Measurements from ENCODE around the gene SDCCAG8.
A peak's percentile ranks its signal among the peaks of the same experiment; 100 is the strongest.

The SDCCAG8 gene

DNA sequence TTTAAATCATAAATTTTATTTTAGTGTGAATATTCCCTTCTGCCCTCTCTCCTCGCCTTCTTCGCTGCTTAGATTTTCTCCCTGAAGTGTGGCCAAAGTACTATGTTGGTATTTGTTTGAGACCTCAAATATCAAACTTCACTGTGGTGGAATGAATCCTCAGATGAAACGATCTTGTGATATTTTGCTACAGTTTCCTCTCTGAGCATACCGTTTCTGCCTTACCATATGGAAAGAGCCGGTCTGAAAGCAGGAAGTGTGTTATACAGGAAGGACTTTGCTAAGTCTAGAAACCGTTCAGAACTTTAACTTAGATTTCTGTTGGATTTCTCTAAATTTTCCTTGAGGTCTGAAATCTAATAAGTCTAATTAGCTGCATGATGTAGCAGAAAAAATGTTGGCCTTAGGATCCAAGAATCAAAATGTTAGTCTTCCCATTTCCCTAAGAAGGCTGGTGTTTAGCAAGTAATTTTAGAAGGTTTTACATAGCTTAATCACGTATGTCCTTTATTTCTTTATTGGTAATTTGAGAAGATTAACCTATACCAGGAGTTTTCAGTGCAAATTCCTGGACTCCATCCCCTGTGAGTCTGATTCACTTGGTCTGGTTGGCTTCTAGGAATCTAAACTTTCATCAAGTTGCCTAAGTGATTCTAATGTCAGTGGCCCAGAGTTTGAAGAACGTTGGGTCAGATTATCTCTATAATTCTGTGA lies 30.7 kb downstream of the SDCCAG8 start:
- TF ChIP-seq, protein P1, sequence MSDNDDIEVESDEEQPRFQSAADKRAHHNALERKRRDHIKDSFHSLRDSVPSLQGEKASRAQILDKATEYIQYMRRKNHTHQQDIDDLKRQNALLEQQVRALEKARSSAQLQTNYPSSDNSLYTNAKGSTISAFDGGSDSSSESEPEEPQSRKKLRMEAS (IDR thresholded peaks at IDR 0.05; ENCODE audit: low read depth, low read length), result no peak
- TF ChIP-seq POLR2A (IDR thresholded peaks at IDR 0.05; ENCODE audit: extremely low read depth, insufficient read length) (no peak), MYC (IDR thresholded peaks at IDR 0.05; ENCODE audit: low read depth, low read length) (no peak)
- TF ChIP-seq, protein P2, sequence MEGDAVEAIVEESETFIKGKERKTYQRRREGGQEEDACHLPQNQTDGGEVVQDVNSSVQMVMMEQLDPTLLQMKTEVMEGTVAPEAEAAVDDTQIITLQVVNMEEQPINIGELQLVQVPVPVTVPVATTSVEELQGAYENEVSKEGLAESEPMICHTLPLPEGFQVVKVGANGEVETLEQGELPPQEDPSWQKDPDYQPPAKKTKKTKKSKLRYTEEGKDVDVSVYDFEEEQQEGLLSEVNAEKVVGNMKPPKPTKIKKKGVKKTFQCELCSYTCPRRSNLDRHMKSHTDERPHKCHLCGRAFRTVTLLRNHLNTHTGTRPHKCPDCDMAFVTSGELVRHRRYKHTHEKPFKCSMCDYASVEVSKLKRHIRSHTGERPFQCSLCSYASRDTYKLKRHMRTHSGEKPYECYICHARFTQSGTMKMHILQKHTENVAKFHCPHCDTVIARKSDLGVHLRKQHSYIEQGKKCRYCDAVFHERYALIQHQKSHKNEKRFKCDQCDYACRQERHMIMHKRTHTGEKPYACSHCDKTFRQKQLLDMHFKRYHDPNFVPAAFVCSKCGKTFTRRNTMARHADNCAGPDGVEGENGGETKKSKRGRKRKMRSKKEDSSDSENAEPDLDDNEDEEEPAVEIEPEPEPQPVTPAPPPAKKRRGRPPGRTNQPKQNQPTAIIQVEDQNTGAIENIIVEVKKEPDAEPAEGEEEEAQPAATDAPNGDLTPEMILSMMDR (IDR thresholded peaks at IDR 0.05; ENCODE audit: low read depth, low read length), result no peak
- no peak overlapping the region for H3K4me3 ChIP-seq (ENCODE audit: low read depth, low read length)
- DNase-seq (ENCODE audit: low read depth), result peak; percentile 34

DNA sequence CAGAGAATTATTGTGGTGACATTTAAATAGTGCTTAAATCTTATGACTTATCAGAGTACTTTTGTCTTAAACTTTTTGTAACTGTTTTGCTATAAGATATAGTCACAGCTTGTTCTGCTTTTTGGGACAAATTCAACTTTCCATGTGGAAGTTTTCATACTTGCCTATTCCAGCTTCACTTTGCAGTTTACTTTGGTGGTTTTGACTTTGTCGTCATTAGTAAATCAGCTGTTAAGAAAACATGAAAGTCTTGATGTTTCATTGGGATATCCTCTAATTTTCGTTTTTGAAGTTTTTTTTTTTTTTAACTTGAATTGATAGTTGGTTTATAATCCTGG lies 31.3 kb downstream of the SDCCAG8 start:
- no peak for DNase-seq (ENCODE audit: low read depth)
- TF ChIP-seq, protein P2 (IDR thresholded peaks at IDR 0.05; ENCODE audit: low read depth, low read length), result no peak
- TF ChIP-seq POLR2A (IDR thresholded peaks at IDR 0.05; ENCODE audit: extremely low read depth, insufficient read length) (no peak), MYC (IDR thresholded peaks at IDR 0.05; ENCODE audit: low read depth, low read length) (no peak)
- TF ChIP-seq, protein P1 (IDR thresholded peaks at IDR 0.05; ENCODE audit: low read depth, low read length), result no peak
- no peak overlapping the region for H3K4me3 ChIP-seq (ENCODE audit: low read depth, low read length)

DNA sequence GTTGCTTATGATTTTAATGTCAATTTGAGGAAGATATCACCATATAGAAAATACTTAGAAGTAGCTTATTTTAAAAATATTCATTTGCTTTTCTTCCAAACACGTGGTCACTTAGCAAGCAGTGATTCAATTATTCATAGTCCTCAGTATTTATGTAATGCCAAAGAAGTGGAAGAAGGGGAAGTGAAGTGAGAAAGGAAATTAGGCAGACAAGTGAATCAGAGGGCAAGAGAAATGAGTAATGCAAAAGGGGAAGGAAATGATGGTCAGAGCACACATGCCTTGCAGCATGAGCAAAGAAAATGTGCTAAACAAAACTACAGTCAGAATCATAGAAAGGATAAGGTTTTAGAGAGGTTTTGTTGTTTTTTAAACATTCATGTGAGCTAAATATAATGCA lies 31.8 kb downstream of the SDCCAG8 start:
- no peak for TF ChIP-seq POLR2A (IDR thresholded peaks at IDR 0.05; ENCODE audit: extremely low read depth, insufficient read length)
- TF ChIP-seq MYC (IDR thresholded peaks at IDR 0.05; ENCODE audit: low read depth, low read length), result peak; percentile 97
- TF ChIP-seq, protein P1 (IDR thresholded peaks at IDR 0.05; ENCODE audit: low read depth, low read length), result peak; percentile 95
- TF ChIP-seq, protein P2 (IDR thresholded peaks at IDR 0.05; ENCODE audit: low read depth, low read length), result no peak
- peak; percentile 91 for DNase-seq (ENCODE audit: low read depth)

DNA sequence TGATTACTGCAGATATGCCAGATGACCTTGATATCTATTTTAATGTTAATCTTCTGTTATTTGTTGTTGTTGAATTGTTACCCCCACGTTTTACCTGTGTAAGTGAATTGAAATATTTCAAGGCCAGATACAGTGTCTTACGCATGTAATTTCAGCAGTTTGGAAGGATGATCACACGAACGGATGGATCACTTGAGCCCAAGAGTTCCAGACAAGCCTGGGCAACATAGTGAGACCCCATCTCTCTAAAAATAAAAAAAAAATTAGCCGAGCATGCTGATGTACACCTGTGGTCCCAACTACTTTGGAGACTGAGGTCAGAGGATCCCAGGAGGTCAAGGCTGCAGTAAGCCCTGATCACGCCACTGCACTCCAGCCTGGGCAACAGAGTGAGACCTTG lies 32.2 kb downstream of the SDCCAG8 start:
- H3K4me3 ChIP-seq (ENCODE audit: low read depth, low read length), result no peak overlapping the region
- TF ChIP-seq POLR2A (IDR thresholded peaks at IDR 0.05; ENCODE audit: extremely low read depth, insufficient read length) (no peak), MYC (IDR thresholded peaks at IDR 0.05; ENCODE audit: low read depth, low read length) (no peak)
- TF ChIP-seq, protein P2 (IDR thresholded peaks at IDR 0.05; ENCODE audit: low read depth, low read length), result no peak
- TF ChIP-seq, protein P1 (IDR thresholded peaks at IDR 0.05; ENCODE audit: low read depth, low read length), result no peak
- DNase-seq (ENCODE audit: low read depth), result no peak

More for the DNA sequence above, 31.8 kb downstream of the SDCCAG8 start:
- H3K4me3 ChIP-seq (ENCODE audit: low read depth, low read length), result no peak overlapping the region

DNA sequence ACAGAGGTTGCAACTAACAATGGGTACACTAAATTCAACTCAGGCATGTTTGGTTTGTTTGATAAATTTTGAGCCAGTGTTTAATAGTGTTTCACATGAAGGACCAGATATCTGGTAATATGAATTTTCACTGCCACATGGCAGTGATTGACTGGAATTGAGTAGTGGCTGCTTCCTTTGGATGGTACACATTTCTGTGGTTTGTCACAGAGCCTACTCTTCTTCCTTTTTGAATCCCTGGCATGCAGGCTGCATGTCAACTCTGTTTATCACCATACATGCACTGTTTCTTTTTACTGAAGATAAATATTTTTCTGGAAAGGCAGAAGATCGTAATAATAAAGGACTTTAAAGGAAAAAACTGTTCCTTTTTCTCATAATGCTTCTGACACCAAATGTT lies 35.5 kb downstream of the SDCCAG8 start:
- TF ChIP-seq, protein P1 (IDR thresholded peaks at IDR 0.05; ENCODE audit: low read depth, low read length), result no peak
- no peak for TF ChIP-seq POLR2A (IDR thresholded peaks at IDR 0.05; ENCODE audit: extremely low read depth, insufficient read length)
- TF ChIP-seq MYC (IDR thresholded peaks at IDR 0.05; ENCODE audit: low read depth, low read length), result no peak
- TF ChIP-seq, protein P2 (IDR thresholded peaks at IDR 0.05; ENCODE audit: low read depth, low read length), result no peak
- no peak for DNase-seq (ENCODE audit: low read depth)
- no peak overlapping the region for H3K4me3 ChIP-seq (ENCODE audit: low read depth, low read length)
